SH-SY5Y (cell line): ENCODE results near the gene CCER1.

Experiments used
- GATA2 ChIP-seq: IDR thresholded peaks from 2 replicates; pipeline ENCODE4 v1.6.1; 2011; ENCODE audit warnings: mild to moderate bottlenecking, low read depth, low read length
- GATA3 ChIP-seq: IDR thresholded peaks from 2 replicates; pipeline ENCODE4 v1.6.1; 2011; ENCODE audit warnings: low read depth, mild to moderate bottlenecking, low read length, moderate library complexity

DNA sequence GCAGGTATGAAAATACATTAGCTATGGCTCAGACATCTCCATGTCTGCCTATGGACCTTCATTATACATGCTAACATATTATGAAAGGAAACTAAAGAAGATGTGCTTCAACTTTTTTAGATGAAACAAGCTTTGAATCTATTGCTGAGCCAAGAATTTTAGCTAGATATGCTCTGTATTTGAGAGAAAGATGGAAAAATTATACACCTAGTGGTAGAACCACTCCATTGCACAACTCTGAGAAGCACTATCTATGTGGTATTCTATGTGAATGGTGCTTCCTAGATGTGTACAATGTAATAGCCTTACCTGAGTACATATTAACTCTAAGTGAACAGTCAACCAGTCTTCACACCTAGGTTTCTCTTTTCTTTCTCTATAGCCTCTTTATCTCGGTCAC is 32.5 kb upstream of the CCER1 start:
- TF ChIP-seq GATA3, result no peak
- TF ChIP-seq GATA2, result no peak
